NT2/D1 (cell line): ENCODE data around the gene TAOK1.

Source experiments
- SUZ12 ChIP-seq: IDR thresholded peaks from 2 replicates; pipeline ENCODE4 v1.6.1; 2011; ENCODE audit not compliant: insufficient read length, insufficient read depth; ENCODE audit errors: extremely low read depth
- YY1 ChIP-seq: IDR thresholded peaks from 2 replicates; pipeline ENCODE4 v1.6.1; 2011; ENCODE audit not compliant: insufficient read length, insufficient read depth

- no peak for TF ChIP-seq YY1
- TF ChIP-seq SUZ12: no peak
These were observed 153.9 kb downstream of the TAOK1 start for GRCh38 chr17:29544066-29544465.
